Fibroblast of mammary gland (primary cell): ENCODE results near the gene TMEM38B.

Experiments used
- DNase-seq: peaks from one replicate; pipeline ENCODE4 v3.0.0-alpha.2; 2010; ENCODE audit warnings: low read depth
- H3K4me3 ChIP-seq: 2 replicates; pipeline ENCODE4 v1.5.1; 2011; ENCODE audit warnings: low read depth, mild to moderate bottlenecking, low read length, moderate library complexity; ENCODE audit not compliant: control insufficient read depth
- CTCF ChIP-seq: conservative IDR thresholded peaks from 2 replicates; pipeline ENCODE4 v1.5.1; 2011; ENCODE audit warnings: low read depth, low read length, inconsistent platforms; ENCODE audit not compliant: control insufficient read depth, insufficient read depth

The TMEM38B gene

GRCh38 chr9:105706156-105706555, 11.8 kb downstream of the TMEM38B start:
- no peak overlapping the region for H3K4me3 ChIP-seq
- no peak for DNase-seq

GRCh38 chr9:105708405-105708804, 14.1 kb downstream of the TMEM38B start:
- H3K4me3 ChIP-seq, result no peak overlapping the region
- DNase-seq, result no peak
- no peak for TF ChIP-seq CTCF

More at GRCh38 chr9:105706156-105706555, 11.8 kb downstream of the TMEM38B start:
- TF ChIP-seq CTCF, result no peak

- no peak for TF ChIP-seq CTCF
- no peak for DNase-seq
- no peak overlapping the region for H3K4me3 ChIP-seq
Measured at GRCh38 chr9:105710638-105711037, 16.3 kb downstream of the TMEM38B start.

GRCh38 chr9:105711867-105712266, 17.5 kb downstream of the TMEM38B start:
- no peak overlapping the region for H3K4me3 ChIP-seq
- no peak for DNase-seq
- TF ChIP-seq CTCF, result no peak

- H3K4me3 ChIP-seq, result no peak overlapping the region
- no peak for TF ChIP-seq CTCF
- no peak for DNase-seq
Measured at GRCh38 chr9:105712297-105712696, 18.0 kb downstream of the TMEM38B start.

GRCh38 chr9:105712773-105713172, 18.4 kb downstream of the TMEM38B start:
- TF ChIP-seq CTCF, result no peak
- no peak for DNase-seq
- no peak overlapping the region for H3K4me3 ChIP-seq
